GM18861 (cell line): ENCODE results near the gene KRTAP5-1.

Experiments
- ATAC-seq: cut with Tn5 transposase; IDR thresholded peaks from one replicate; pipeline ENCODE4 v1.9.1; 2021; ENCODE audit not compliant: unreplicated experiment

Gene KRTAP5-1

DNA sequence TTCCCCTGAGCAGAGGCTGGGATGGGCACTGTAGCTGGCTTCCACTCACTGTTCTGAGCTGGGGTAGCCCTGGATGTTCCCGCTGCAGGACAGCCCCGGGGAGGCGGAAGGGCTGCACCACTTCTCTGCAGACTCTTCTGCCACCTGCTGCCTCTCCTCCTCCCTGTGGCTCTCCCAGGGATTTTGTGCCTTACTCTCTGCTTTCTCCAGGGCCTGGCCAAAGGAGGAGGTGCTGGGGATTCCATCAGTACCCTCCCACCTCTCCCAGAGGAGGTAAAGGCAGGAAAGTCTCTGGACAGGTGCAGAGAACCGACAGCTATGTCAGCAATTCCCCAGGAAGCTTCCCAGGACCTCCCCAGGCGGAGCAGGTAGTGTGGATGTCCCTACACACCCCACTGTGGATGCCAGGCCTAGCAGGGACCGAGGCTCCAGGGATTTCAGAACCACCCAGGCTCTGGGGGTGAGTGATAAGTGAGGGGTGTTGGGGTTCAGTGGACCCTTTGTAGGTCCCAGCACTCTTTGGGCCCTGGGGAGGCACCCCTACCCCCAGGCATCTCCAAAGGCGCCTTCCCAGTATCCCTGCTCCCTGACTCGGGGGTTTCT is 24.3 kb downstream of the KRTAP5-1 start:
- no peak for ATAC-seq

DNA sequence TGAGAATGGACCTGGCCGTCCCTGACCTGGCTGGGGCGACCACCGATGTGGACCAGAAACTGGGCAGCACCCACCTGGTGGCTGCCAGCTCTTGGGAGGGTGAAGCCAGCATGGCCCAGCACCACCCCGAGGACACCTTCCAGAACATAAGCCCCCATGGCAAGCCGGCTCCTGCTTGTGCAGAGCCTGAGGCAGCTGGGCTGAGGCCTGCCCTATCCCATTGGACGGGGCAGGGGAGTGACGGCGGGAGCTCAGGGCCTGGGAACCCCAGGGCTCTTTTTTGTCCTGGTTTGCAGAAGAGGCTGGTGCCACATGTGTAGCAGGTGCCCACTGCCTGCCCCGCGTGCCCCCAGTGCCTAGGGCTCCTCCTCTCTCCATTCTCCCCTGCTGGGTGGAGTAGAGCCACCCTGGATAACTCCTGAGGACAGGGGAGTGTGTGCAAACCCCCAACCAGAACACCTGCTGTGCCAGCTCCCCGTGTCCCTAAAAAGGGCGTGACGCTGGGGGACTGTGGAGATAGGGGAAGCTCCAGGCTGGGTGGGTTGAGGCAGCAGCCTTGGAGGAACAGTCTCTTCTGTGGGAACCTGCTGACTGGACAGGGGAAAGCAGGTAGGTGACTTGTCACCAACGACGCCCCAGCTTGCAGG is 25.0 kb downstream of the KRTAP5-1 start:
- no peak for ATAC-seq

- no peak for ATAC-seq
Measured at GRCh38 chr11:1559111-1559951, 25.8 kb downstream of the KRTAP5-1 start.

GRCh38 chr11:1558775-1559110 is 26.3 kb downstream of the KRTAP5-1 start:
- ATAC-seq, result no peak

- ATAC-seq, result no peak
Measured at GRCh38 chr11:1557904-1558774, 26.9 kb downstream of the KRTAP5-1 start.

DNA sequence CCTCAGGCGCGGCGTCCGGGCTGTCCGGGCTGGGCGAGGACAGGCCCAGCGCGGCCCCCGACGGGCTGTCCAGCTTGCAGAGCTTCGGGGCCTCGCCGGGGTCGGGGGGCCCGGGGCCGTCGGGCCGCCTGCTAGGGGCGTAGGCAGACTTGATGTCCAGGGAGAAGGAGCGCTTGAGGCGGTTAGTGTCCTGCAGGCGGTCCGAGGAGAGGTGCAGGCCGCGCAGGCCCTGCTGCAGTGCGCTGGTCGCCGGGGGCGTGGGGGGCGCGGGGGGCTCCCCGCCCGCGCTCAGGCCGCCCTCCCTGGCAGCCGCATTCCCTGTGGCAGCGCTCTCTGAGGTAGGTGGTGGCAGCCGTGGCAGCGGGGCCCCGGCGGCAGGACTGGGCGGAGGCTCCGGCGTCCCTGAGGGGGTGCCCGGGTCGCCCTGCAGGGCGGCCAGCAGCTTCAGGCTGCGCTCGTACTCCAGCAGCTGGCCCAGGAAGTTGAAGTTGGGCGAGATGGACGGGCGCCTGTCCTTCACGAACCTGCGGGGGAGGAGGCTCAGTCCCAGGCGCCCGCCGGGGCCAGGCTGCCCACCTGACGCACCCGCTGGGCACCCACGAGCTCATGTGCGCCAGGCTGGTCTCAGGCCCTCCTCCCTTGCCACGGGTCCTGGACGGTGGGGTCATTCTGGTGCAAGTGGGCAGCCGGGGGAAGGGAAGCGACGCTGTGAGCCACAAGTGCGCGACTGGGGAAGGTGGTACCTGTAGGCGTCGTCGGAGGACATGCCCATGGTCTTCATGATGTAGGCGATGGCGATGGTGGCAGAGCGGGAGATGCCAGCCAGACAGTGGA is 27.8 kb downstream of the KRTAP5-1 start:
- no peak for ATAC-seq

DNA sequence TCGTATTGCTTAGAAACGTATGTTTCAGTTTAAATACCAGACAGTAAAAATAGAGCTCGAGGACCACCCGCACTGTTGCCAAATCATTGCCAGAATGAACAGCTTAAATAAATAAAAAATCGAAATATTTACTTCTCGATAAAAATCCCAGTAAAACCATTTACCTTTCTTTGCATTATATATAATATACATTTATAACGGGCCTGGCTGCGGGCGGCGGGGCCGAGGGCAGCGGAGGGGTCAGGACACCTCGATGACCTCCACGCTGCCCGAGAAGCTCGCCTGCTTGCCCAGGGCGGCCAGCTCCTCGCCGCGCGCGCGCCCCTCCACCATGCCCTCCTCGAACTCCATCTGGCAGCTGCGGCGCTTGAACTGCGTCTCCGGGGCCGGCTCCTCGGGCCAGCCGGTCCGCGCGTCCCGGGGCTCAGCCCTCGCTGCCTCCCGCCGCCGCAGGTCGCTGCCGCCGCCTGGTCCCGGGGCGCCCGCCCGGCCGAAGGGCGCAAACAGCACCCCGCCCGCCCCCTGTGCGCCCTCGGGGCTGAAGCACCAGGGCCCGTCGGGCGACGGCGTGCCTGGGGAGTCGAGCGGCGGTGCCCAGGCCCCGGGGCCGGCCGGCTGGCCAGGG is 28.7 kb downstream of the KRTAP5-1 start:
- no peak for ATAC-seq

GRCh38 chr11:1555713-1556153 is 29.4 kb downstream of the KRTAP5-1 start:
- ATAC-seq, result no peak

- ATAC-seq, result no peak
Measured at GRCh38 chr11:1554981-1555712, 29.9 kb downstream of the KRTAP5-1 start.

DNA sequence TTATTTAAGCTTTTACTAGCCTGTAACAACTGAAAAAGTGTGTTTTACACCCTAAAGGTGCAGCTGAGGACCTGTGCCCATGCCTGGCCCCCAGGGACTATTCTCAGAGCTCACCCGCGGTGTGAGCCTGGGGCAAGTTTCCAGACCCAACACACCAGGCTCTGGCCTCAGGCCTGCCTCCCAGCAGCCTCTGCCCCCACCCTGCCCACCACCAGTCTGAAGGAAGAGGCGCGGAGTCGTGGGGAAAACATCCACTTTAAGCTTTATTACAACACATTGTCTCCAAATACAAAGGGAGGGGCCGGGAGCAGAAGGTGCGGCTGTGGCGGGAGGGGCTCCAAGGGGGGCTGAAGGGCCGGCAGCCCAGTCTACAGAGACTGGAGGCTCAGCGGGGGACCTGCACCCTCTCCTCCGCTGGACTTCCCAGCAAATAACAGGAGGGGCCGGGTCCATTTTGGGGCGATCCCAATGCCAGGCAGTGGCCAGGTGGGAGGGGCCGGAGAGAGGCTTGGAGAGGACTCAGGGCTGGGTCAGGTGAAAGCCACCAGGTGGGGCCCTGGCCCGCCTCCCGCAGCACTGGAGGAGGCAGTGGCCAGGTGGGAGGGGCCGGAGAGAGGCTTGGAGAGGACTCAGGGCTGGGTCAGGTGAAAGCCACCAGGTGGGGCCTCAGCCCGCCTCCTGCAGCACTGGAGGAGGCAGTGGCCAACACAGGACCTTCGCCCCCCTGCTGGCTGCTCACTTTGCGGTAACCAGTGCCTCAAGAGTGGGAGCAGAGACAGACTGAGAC is 31.1 kb downstream of the KRTAP5-1 start:
- no peak for ATAC-seq

DNA sequence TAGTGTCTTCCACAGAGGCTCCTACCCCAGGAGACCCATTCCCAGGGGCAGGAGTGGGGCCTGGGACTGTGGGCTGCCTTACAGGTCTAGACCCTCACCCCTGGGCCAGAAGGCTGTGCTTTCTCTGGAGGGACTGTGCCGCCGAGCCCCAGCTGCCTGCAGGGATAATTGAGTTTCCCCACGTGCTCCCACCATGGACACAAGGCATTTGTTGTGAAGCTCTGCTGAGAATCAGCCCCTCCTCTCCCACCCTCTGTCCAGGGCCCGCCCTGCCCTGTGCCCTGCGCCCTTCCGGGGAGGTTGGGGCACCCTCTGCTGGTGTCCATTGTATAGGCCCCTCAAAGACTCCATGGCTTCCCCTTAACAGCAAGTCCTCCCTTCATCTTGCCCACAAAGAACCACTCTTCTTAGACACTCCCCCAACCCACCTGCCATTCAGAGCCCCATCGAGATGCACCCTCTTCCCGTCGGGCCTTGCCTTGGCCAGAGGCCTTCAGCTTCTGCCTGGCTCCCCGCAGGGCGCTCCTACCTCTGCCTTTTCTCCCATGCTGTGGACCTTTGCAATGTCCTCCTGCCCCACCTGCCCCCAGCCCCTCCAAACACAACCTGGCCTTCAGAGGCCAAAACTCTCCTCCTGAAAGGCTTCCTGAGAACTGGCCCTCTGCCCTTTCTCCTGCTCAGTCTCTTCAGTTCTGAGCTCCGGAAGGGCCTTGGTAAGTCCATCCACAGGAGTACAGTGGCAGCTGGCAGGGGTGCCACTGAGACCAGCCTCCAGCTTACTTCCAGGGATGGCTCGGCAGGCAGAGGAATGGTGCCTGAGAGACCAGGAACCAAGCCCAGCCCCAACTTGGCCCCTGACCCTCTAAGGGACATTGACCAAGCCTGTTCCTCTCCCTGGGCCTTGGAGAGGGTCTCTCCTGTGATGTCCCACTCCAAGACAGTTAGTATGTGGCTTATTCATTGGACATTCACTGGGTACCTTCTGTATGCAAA is 35.4 kb downstream of the KRTAP5-1 start:
- ATAC-seq, result no peak

DNA sequence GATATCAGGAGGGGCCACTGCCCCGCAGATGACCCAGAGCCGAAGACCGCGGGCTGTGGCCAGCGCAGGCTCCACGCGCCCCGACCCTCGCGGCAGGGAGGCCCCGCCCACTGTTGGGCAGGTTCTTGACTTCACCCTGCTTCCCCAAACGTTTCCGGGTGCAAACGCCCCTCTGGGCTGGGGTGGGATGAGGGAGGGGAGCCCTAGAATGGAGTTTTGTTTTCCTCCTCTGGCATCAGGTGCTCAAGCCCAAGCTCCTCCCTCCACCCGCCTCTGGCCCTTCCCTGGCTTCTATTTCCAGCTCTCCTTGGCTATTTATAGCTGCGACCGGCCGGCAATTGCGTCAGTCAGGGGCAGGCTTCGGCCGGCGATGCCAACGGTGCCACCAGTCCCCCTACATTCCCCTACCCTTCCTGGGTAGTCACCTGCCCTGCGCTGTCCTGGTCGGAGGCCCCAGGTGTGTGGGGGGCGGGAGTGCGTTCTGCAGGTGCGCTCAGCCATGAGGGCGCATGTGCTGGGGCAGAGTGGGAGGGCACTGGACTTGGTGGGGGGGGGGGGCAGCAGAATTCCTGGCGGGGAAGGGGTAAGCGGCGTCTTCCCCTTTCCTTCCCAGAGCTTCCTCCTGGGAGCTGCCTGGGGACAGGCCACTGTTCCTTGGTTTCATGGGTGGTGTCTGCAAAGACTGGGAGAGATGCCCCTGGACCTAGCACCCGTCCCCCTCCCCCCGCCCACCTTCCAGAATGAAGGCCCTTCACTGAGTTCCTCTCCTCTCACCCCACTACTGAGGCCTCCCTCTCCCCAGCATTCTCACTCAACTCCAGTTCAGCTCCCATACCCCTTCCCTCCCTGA is 36.6 kb downstream of the KRTAP5-1 start:
- ATAC-seq, result no peak

DNA sequence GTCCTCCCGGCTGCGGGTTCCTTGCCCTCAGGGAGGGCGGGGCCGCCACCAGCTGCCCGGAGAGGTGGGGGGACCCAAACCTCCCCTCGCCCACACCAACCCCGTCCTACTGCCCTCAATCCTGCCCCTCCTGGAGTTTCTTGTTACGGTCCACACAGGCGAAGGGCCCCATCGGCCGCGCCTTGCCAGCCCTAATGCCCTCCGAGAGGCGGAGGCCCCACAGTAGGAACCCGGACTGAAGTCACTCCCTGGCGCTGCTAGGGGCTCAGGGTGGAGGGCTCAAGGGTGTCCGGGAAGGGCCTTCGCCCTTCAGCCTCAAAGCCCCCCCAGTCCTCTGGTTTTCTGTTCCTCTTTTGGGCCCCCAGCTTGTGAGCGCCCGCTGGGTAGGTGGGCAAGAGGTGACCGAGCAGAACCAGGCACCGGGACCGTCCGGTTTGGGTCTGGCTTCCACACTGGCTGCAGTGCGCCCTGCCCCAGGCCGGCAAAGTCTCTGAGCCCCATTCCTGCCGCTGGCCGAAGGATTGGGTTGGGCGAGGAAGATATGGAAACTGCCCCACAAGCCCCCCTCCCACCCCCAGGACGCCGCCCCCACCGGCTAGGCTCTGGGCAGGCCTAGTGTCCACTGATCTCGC is 37.5 kb downstream of the KRTAP5-1 start:
- no peak for ATAC-seq

GRCh38 chr11:1546536-1547466 is 38.3 kb downstream of the KRTAP5-1 start:
- no peak for ATAC-seq

DNA sequence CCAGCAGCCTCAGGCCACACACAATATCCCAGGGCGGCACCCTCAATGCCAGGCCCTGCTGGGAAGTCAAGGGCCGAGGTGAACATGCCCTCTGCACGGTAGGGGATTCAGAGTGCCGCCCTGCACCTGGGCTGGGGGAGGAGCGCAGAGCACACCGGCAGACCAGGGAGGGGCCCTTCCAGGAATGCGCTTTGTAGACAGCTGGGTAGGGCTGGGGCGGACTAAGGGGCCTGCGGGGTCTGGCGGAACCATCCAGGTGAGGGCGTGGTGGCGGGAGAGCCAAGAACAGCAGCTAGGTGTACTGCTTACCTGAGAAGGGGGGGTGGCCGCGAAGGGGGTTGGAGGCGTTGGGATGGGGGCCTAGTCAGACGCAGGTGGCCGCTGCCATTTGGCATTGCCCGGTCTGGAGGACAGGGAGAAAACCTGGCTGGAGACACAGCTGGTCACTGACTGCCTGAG is 39.0 kb downstream of the KRTAP5-1 start:
- no peak for ATAC-seq
